HepG2 (cell line): Measurements from ENCODE around the gene EEA1. TPM values are rescaled to one million over a fixed set of nuclear protein-coding genes. Genes with fewer than 3 reads are reported as not detected.

Experiments used
- ATAC-seq: fragments of 200-7000 bp; cut with Tn5 transposase; 3 replicates; pipeline ENCODE4 v1.9.1; 2020; ENCODE audit warnings: mild to moderate bottlenecking, moderate library complexity
- BruUV-seq: library from RNA; stranded (reverse); fragments of 400-500 nt; replicated peaks from 2 replicates; lab custom pipeline; 2021; lab: Mats Ljungman, UMichigan
- CTCF ChIA-PET: fragments of 300-600 bp; formaldehyde crosslinking; extraction: SDS; loops from one replicate; lab custom pipeline; 2021; ENCODE audit warnings: low total read pairs, inconsistent platforms, low intra/inter-chr PET ratio; lab: Yijun Ruan, JAX
- POLR2A ChIA-PET: fragments of 350-600 bp; sonication (Branson Sonifier 250); formaldehyde crosslinking; loops from one replicate; lab custom pipeline; 2020; ENCODE audit warnings: antibody characterized with exemption, inconsistent platforms; lab: Yijun Ruan, JAX
- DNase-seq: peaks from one replicate; pipeline ENCODE4 v3.0.0-alpha.2; 2015; ENCODE audit warnings: low spot score
- FAIRE-seq: peaks from 3 replicates; lab custom pipeline; 2011; peaks lifted over from hg19 to GRCh38; lab: Jason Lieb, UNC
- H2AFZ ChIP-seq: one replicate; pipeline ENCODE4 v1.6.1; 2011; ENCODE audit warnings: low read length, inconsistent platforms
- H3K27ac ChIP-seq: fragments of 300-600 bp; 3 replicates; pipeline ENCODE4 v1.8.0; 2011; ENCODE audit warnings: mixed run types, mild to moderate bottlenecking, mixed read lengths, low read length, inconsistent platforms; ENCODE audit not compliant: insufficient read depth; ENCODE audit errors: extremely low read length
- H3K27me3 ChIP-seq, 2 experiments: fragments of 200-600 bp in 1 of 2; 2 replicates in 1 of 2; 3 replicates in 1 of 2; pipeline versions ENCODE4 v1.6.0 to v1.8.0; 2011; ENCODE audit warnings: low read length in 2 of 2, mild to moderate bottlenecking in 2 of 2, moderate library complexity in 2 of 2, inconsistent platforms in 1 of 2; ENCODE audit not compliant: insufficient read depth in 2 of 2, control insufficient read depth in 1 of 2
- H3K36me3 ChIP-seq, 2 experiments: fragments of 200-600 bp in 1 of 2; replicated peaks in 1 of 2; 2 replicates in 1 of 2; 3 replicates in 1 of 2; pipeline versions ENCODE4 v1.5.1 to v1.8.0; 2011; ENCODE audit warnings: low read length in 2 of 2, inconsistent platforms in 1 of 2; ENCODE audit not compliant: insufficient read depth in 2 of 2, control insufficient read depth in 1 of 2
- H3K4me1 ChIP-seq: 2 replicates; pipeline ENCODE4 v1.5.1; 2012; ENCODE audit warnings: low read length, inconsistent platforms; ENCODE audit not compliant: insufficient read depth
- H3K4me2 ChIP-seq: 2 replicates; pipeline ENCODE4 v1.6.0; 2011; ENCODE audit warnings: low read depth, low read length, inconsistent platforms
- H3K4me3 ChIP-seq, 3 experiments: fragments of 200-600 bp in 1 of 3; sonication (generic), shearing (Covaris generic) in 1 of 3; replicated peaks in 1 of 3; 2 replicates each; pipeline ENCODE4 v1.5.1; 2011 to 2016; ENCODE audit warnings: low read length in 3 of 3, inconsistent platforms in 2 of 3, low read depth in 2 of 3, mild to moderate bottlenecking in 2 of 3, control low read depth in 1 of 3, mixed read lengths in 1 of 3; ENCODE audit not compliant: insufficient read depth in 1 of 3
- H3K79me2 ChIP-seq: one replicate; pipeline ENCODE4 v1.6.1; 2011; ENCODE audit warnings: low read length, inconsistent platforms; ENCODE audit not compliant: insufficient read depth
- H3K9ac ChIP-seq: 2 replicates; pipeline ENCODE4 v1.6.0; 2011; ENCODE audit warnings: mild to moderate bottlenecking, low read depth, low read length, inconsistent platforms; ENCODE audit not compliant: insufficient read depth
- H3K9me3 ChIP-seq: 2 replicates; pipeline ENCODE4 v1.5.1; 2012; ENCODE audit warnings: mild to moderate bottlenecking, low read length
- H4K20me1 ChIP-seq: 2 replicates; pipeline ENCODE4 v1.6.0; 2011; ENCODE audit warnings: inconsistent platforms, mild to moderate bottlenecking, low read length, moderate library complexity; ENCODE audit not compliant: insufficient read depth
- CBX1 ChIP-seq: IDR thresholded peaks from one replicate; pipeline ENCODE4 v1.6.1; 2016; ENCODE audit warnings: antibody characterized with exemption, low read depth
- CCDC6 ChIP-seq: sonication (generic); formaldehyde crosslinking; IDR thresholded peaks from 2 replicates; pipeline ENCODE4 v1.8.1; 2022; ENCODE audit warnings: mild to moderate bottlenecking, missing genetic modification reagents, moderate library complexity
- FOXJ3 ChIP-seq: sonication (generic); formaldehyde crosslinking; IDR thresholded peaks from 2 replicates; pipeline ENCODE4 v1.4.0; 2020; ENCODE audit warnings: missing genetic modification reagents, mild to moderate bottlenecking, borderline replicate concordance
- MTF1 ChIP-seq: sonication (generic); formaldehyde crosslinking; IDR thresholded peaks from 2 replicates; pipeline ENCODE4 v1.5.0; 2020; ENCODE audit warnings: missing genetic modification reagents
- NR2F2 ChIP-seq: IDR thresholded peaks from 2 replicates; pipeline ENCODE4 v1.6.1; 2012; ENCODE audit warnings: low read depth, inconsistent platforms, borderline replicate concordance
- SOX5 ChIP-seq: IDR thresholded peaks from 2 replicates; pipeline ENCODE4 v1.6.1; 2016; ENCODE audit warnings: borderline replicate concordance
- ZC3H4 ChIP-seq: sonication (generic); formaldehyde crosslinking; IDR thresholded peaks from 2 replicates; pipeline ENCODE4 v1.4.0; 2020; ENCODE audit warnings: missing genetic modification reagents, borderline replicate concordance
- ZFP1 ChIP-seq: IDR thresholded peaks from 2 replicates; pipeline ENCODE4 v1.6.1; 2016
- ZNF614 ChIP-seq: IDR thresholded peaks from 2 replicates; pipeline ENCODE4 v1.6.1; 2018; ENCODE audit warnings: missing biosample characterization, missing genetic modification reagents, inconsistent platforms, borderline replicate concordance
- WGBS: methylation state at CpG from one replicate; pipeline ENCODE4 v1.1.6; 2017; ENCODE audit warnings: low lambda C conversion rate; 5-methylcytosine and 5-hydroxymethylcytosine counted together
- in situ Hi-C: cut with HindIII; loops from 2 replicates; pipeline ENCODE4 v1.10.0; 2017; ENCODE audit warnings: low pct_unique_long_range_greater_than_20kb; ENCODE audit not compliant: extremely low pct_ligation_motif_present
- intact Hi-C: fragments of 100-400 bp; cut with micrococcal nuclease; formaldehyde crosslinking; loops from one replicate; pipeline ENCODE4 v1.10.0; 2022; ENCODE audit not compliant: unreplicated experiment
- polyA plus RNA-seq, 8 experiments: library from polyadenylated mRNA; depleted of rRNA in 3 of 8; stranded (reverse) in 7 of 8; unstranded in 1 of 8; fragments of >200 nt; fragmentation: Illumina TruSeq in 4 of 8; extraction: Trizol in 4 of 8; gene quantifications; 2 replicates each; pipeline versions ENCODE4 v1.2.1 to v1.2.3, GENCODE V29; 2011 to 2016; ENCODE audit warnings: low read depth in 4 of 8, missing spikeins in 1 of 8, mixed read lengths in 1 of 8; ENCODE audit not compliant: insufficient read depth in 1 of 8
- total RNA-seq, 5 experiments: library from RNA; depleted of rRNA; stranded (reverse); fragments of >200 nt; fragmentation: Illumina TruSeq; extraction: Trizol; gene quantifications; 2 replicates each; pipeline ENCODE4 v1.2.3, GENCODE V29; 2016; ENCODE audit warnings: low read depth in 1 of 5
- TF ChIP-seq, protein P1 (sequence below), 2 experiments: fragments of 450-650 bp in 1 of 2; sonication (generic) in 1 of 2; formaldehyde crosslinking; IDR thresholded peaks; 2 replicates each; pipeline versions ENCODE4 v1.5.0 to v1.8.0; 2020 to 2022; ENCODE audit warnings: mild to moderate bottlenecking in 1 of 2, missing genetic modification reagents in 1 of 2
- TF ChIP-seq, protein P2 (sequence below): sonication (generic); formaldehyde crosslinking; IDR thresholded peaks from 2 replicates; pipeline ENCODE4 v1.5.0; 2020; ENCODE audit warnings: mild to moderate bottlenecking, missing genetic modification reagents
- TF ChIP-seq, protein P3 (sequence below): sonication (generic); formaldehyde crosslinking; IDR thresholded peaks from 2 replicates; pipeline ENCODE4 v1.5.0; 2020; ENCODE audit warnings: mild to moderate bottlenecking, missing genetic modification reagents, borderline replicate concordance

Gene EEA1
- total and polyA plus RNA-seq, 2 of the 13 experiments (the other 11 are each of a cell fraction or from before 2014, with no cell fraction given), result 5.0 to 19.3 TPM

DNA sequence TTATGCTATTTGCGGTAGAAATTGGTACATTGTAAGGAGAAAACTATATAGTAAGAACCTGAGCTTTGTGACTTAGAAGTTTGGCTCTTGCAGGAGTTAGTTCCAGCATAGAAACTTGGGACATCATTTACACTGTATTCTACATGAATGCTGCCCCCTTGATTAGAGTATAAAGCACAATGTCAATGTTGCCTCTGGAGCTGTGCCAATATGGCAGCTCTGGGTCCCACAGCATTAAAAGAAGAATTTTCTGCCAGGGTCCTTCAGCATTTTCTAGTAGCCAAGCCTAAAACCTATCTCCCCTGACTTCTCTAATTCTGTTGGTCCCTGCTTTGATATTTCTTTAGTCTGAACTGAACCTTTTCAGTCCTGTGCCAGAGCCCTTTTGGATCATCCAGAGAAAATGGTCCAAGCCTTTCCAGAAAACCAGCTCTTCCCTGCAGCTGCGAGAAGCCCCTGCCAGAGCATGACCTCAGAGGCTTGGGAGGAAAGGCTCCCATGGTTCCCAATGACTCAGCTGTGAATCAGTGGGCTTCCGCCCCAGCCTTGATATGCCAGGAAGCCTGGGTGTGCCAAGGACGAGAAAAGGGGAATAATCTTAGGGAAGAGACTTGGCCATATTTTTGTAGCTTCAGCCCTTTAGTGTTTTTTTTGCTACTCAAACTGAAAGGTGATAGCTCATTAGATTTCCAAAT, 183.1 kb downstream of the EEA1 start:
- DNase-seq (no peak), FAIRE-seq (no peak), ATAC-seq (no peak)
- H3K4me3 ChIP-seq, result no peak overlapping the region
- H3K4me1 ChIP-seq, result no peaks in the 10 kb centered on the region
- peaks cover 0 to 5% of the 10 kb centered on the region in 2 experiments; a peak in 1 of 5 replicates for H3K27me3 ChIP-seq
- H3K9me3 ChIP-seq, result no peaks in the 10 kb centered on the region
- H3K27ac ChIP-seq, result no peak overlapping the region
- no peak overlapping the region for H3K4me2 ChIP-seq
- in situ Hi-C loops, result no loop called here
- TF ChIP-seq ZC3H4 (CRISPR knock-in tag), result no peak
- TF ChIP-seq FOXJ3 (CRISPR knock-in tag), result no peak
- no peak for TF ChIP-seq SOX5 (CRISPR knock-in tag)
- TF ChIP-seq, protein P1, sequence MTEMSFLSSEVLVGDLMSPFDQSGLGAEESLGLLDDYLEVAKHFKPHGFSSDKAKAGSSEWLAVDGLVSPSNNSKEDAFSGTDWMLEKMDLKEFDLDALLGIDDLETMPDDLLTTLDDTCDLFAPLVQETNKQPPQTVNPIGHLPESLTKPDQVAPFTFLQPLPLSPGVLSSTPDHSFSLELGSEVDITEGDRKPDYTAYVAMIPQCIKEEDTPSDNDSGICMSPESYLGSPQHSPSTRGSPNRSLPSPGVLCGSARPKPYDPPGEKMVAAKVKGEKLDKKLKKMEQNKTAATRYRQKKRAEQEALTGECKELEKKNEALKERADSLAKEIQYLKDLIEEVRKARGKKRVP (CRISPR knock-in tag; IDR thresholded peaks at IDR 0.05), result no peak
- TF ChIP-seq ZFP1 (CRISPR knock-in tag), result no peak
- no peak for TF ChIP-seq CBX1
- TF ChIP-seq, protein P2, sequence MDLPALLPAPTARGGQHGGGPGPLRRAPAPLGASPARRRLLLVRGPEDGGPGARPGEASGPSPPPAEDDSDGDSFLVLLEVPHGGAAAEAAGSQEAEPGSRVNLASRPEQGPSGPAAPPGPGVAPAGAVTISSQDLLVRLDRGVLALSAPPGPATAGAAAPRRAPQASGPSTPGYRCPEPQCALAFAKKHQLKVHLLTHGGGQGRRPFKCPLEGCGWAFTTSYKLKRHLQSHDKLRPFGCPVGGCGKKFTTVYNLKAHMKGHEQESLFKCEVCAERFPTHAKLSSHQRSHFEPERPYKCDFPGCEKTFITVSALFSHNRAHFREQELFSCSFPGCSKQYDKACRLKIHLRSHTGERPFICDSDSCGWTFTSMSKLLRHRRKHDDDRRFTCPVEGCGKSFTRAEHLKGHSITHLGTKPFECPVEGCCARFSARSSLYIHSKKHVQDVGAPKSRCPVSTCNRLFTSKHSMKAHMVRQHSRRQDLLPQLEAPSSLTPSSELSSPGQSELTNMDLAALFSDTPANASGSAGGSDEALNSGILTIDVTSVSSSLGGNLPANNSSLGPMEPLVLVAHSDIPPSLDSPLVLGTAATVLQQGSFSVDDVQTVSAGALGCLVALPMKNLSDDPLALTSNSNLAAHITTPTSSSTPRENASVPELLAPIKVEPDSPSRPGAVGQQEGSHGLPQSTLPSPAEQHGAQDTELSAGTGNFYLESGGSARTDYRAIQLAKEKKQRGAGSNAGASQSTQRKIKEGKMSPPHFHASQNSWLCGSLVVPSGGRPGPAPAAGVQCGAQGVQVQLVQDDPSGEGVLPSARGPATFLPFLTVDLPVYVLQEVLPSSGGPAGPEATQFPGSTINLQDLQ, result no peak
- no peak for TF ChIP-seq ZNF614 (CRISPR knock-in tag)
- no peak for TF ChIP-seq CCDC6 (CRISPR knock-in tag)
- TF ChIP-seq, protein P3, sequence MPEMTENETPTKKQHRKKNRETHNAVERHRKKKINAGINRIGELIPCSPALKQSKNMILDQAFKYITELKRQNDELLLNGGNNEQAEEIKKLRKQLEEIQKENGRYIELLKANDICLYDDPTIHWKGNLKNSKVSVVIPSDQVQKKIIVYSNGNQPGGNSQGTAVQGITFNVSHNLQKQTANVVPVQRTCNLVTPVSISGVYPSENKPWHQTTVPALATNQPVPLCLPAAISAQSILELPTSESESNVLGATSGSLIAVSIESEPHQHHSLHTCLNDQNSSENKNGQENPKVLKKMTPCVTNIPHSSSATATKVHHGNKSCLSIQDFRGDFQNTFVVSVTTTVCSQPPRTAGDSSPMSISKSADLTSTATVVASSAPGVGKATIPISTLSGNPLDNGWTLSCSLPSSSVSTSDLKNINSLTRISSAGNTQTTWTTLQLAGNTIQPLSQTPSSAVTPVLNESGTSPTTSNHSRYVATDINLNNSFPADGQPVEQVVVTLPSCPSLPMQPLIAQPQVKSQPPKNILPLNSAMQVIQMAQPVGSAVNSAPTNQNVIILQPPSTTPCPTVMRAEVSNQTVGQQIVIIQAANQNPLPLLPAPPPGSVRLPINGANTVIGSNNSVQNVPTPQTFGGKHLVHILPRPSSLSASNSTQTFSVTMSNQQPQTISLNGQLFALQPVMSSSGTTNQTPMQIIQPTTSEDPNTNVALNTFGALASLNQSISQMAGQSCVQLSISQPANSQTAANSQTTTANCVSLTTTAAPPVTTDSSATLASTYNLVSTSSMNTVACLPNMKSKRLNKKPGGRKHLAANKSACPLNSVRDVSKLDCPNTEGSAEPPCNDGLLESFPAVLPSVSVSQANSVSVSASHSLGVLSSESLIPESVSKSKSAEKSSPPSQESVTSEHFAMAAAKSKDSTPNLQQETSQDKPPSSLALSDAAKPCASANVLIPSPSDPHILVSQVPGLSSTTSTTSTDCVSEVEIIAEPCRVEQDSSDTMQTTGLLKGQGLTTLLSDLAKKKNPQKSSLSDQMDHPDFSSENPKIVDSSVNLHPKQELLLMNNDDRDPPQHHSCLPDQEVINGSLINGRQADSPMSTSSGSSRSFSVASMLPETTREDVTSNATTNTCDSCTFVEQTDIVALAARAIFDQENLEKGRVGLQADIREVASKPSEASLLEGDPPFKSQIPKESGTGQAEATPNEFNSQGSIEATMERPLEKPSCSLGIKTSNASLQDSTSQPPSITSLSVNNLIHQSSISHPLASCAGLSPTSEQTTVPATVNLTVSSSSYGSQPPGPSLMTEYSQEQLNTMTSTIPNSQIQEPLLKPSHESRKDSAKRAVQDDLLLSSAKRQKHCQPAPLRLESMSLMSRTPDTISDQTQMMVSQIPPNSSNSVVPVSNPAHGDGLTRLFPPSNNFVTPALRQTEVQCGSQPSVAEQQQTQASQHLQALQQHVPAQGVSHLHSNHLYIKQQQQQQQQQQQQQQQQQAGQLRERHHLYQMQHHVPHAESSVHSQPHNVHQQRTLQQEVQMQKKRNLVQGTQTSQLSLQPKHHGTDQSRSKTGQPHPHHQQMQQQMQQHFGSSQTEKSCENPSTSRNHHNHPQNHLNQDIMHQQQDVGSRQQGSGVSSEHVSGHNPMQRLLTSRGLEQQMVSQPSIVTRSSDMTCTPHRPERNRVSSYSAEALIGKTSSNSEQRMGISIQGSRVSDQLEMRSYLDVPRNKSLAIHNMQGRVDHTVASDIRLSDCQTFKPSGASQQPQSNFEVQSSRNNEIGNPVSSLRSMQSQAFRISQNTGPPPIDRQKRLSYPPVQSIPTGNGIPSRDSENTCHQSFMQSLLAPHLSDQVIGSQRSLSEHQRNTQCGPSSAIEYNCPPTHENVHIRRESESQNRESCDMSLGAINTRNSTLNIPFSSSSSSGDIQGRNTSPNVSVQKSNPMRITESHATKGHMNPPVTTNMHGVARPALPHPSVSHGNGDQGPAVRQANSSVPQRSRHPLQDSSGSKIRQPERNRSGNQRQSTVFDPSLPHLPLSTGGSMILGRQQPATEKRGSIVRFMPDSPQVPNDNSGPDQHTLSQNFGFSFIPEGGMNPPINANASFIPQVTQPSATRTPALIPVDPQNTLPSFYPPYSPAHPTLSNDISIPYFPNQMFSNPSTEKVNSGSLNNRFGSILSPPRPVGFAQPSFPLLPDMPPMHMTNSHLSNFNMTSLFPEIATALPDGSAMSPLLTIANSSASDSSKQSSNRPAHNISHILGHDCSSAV, result no peak
- TF ChIP-seq NR2F2, result no peak
- TF ChIP-seq MTF1 (CRISPR knock-in tag), result no peak
- POLR2A ChIA-PET, result no interaction called here
- no peak overlapping the region for H3K9ac ChIP-seq
- CTCF ChIA-PET, result no interaction called here
- intact Hi-C loops, result no loop called here
- 31% methylated on average over 4 of the region's 4 CpGs for WGBS
- H3K79me2 ChIP-seq, result no peaks in the 10 kb centered on the region
- H2AFZ ChIP-seq, result no peak overlapping the region
- H4K20me1 ChIP-seq, result no peaks in the 10 kb centered on the region
- H3K36me3 ChIP-seq, result no peaks in the 10 kb centered on the region
- BruUV-seq, result no TSS peak
